ENCODE results near the gene WDR33. TPM values are rescaled to one million over a fixed set of nuclear protein-coding genes. Genes with fewer than 3 reads are reported as not detected.

The WDR33 gene
- total and polyA plus RNA-seq, 10 of the 15 experiments (the other 5 are each of a cell fraction or from before 2014, with no cell fraction given): 29.2 to 73.8 (median 45.6) TPM

- FAIRE-seq (no peak), ATAC-seq (no peak; the same call in 2 of the 3 replicates), DNase-seq (ENCODE audit: low read depth, low spot score) (no peak)
- in situ Hi-C loops (cut with MboI): no loop called here
- ChIA-PET RAD21 (ENCODE audit: unreplicated experiment) (no interaction called here), CTCF (no interaction called here), SMC1A (ENCODE audit: uncharacterized antibody, unreplicated experiment) (no interaction called here), POLR2A (no interaction called here)
- H3K27ac ChIP-seq (ENCODE audit: control insufficient read depth, insufficient read depth): no peak overlapping the region
- H3K4me3 ChIP-seq: no peak overlapping the region
- 35% methylated on average over 20 of the region's 20 CpGs for WGBS (ENCODE audit: insufficient coverage, insufficient replicate concordance, low lambda C conversion rate, missing lambda C conversion rate)
- BruUV-seq (replicated peaks): no TSS peak
- H2AFZ ChIP-seq (ENCODE audit: control insufficient read depth, low read depth, low read length): no peak overlapping the region
- H4K20me1 ChIP-seq (ENCODE audit: control insufficient read depth, insufficient read depth): no peaks in the 10 kb centered on the region
- no peaks in the 10 kb centered on the region for H3K79me2 ChIP-seq (ENCODE audit: control insufficient read depth, insufficient read depth, low read length)
- H3K36me3 ChIP-seq (ENCODE audit: control insufficient read depth in 2 of 2, insufficient read depth in 2 of 2, low read length in 1 of 2): no peaks in the 10 kb centered on the region
- TF ChIP-seq NRF1 (conservative IDR thresholded peaks at IDR 0.05; ENCODE audit: low read depth, low read length) (no peak), TBL1XR1 (IDR thresholded peaks at IDR 0.05; ENCODE audit: low read depth, low read length) (no peak), TCF7 (IDR thresholded peaks at IDR 0.05; ENCODE audit: borderline replicate concordance) (no peak), CBX3 (IDR thresholded peaks at IDR 0.05; ENCODE audit: borderline replicate concordance, low read depth) (no peak), IRF4 (IDR thresholded peaks at IDR 0.05; ENCODE audit: low read depth, low read length) (no peak), DPF2 (IDR thresholded peaks at IDR 0.05) (no peak), MXI1 (IDR thresholded peaks at IDR 0.05; ENCODE audit: low read depth, low read length) (no peak)
- H3K27me3 ChIP-seq (replicated peaks in 1 of 2; ENCODE audit: control insufficient read depth in 2 of 2, insufficient read depth in 2 of 2, low read length in 1 of 2): peaks cover 9 to 17% of the 10 kb centered on the region in 2 experiments
- H3K9ac ChIP-seq (ENCODE audit: control insufficient read depth, insufficient read depth, low read length): no peak overlapping the region
- no peaks in the 10 kb centered on the region for H3K9me3 ChIP-seq (replicated peaks; ENCODE audit: control insufficient read depth, insufficient read depth, low read length)
- intact Hi-C loops (cut with micrococcal nuclease; ENCODE audit: unreplicated experiment): no loop called here
- H3K4me2 ChIP-seq (ENCODE audit: control insufficient read depth, insufficient read depth): no peak overlapping the region
- H3K4me1 ChIP-seq (ENCODE audit: control insufficient read depth, insufficient read depth, low read length): no peaks in the 10 kb centered on the region
Observed at GRCh38 chr2:127672341-127673224, 138.4 kb downstream of the WDR33 start.
